GM20000 (cell line): Measurements from ENCODE around the gene MARCKS.

Experiments used
- DNase-seq: peaks from one replicate; pipeline ENCODE4 v3.0.0; 2012; ENCODE audit warnings: low spot score
- CTCF ChIP-seq: IDR thresholded peaks from 2 replicates; pipeline ENCODE4 v1.5.1; 2012; ENCODE audit warnings: mild to moderate bottlenecking, control low read depth; ENCODE audit errors: extremely low read depth, missing control alignments

Gene MARCKS

GRCh38 chr6:113856625-113857555 is at the start of gene MARCKS:
Gene MARCKS, plus strand, starts transcription at chr6:113857345. Its CDS starts 401 bp downstream, at chr6:113857746.
- TF ChIP-seq CTCF: no peak
- peak; percentile 90 for DNase-seq

- peak; percentile 32 for DNase-seq
- no peak for TF ChIP-seq CTCF
These were observed 47.3 kb upstream of the MARCKS start for GRCh38 chr6:113809826-113810225.

DNA sequence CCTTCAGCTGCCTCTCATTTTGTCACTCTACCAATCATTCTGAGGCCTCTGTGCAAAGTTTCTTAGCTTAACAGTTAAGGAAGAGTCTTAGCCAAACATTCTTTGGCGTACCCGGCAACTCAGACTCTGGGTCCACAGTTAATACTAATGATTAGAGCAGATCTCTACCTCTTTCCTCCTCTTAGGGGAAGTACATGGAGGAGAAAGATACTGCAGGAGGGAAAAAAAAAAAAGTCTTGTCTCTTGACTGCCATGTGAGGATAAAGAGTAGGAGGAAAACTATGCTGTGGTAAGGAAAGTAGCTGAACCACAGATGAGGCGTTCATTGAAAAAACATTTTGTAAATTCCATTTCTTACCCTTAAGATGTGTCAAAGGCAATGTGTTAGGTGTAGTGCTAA is 44.0 kb upstream of the MARCKS start:
- TF ChIP-seq CTCF: no peak
- DNase-seq: no peak

DNA sequence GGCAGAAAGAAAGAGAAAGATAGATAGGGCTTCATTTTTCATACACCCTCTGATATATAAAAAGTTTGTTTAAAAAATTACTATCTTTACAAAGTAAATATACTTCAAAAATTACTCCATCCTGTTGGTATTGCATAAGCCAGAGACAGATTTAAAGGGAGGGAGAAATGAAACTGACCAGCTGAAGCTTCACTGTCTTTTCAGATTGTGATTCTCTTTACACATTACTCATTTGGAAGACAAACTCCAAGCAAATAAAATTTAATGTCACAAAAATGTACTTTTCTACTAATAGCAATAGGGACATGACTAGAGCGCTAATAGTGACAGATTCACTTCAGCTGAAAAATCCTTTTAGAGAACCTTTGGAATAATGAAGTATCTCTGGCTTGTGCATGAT is 38.6 kb upstream of the MARCKS start:
- no peak for TF ChIP-seq CTCF
- no peak for DNase-seq

GRCh38 chr6:113819169-113819830 is 37.8 kb upstream of the MARCKS start:
- no peak for DNase-seq
- no peak for TF ChIP-seq CTCF

DNA sequence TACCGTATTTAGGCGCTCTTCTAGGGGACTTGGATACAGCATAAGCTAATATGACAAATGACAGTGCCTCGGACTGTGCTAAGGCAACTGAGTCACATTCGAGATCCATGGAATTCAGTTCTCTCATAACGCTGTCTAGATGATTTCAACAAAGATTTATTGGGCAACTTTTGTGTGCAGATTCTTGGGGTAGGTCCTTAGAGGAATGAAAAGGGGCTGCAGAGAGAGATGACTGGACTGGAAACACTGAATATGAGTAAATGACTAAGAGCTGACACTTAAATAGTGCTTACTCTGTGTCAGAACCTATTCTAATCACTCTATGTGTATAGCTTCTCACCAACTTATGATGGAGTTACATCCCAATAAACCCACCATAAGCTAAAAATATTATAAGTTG is 36.4 kb upstream of the MARCKS start:
- no peak for DNase-seq

More for the DNA sequence above, 36.4 kb upstream of the MARCKS start:
- TF ChIP-seq CTCF: no peak
